ENCODE measurements around the gene ZAR1L. TPM values are rescaled to one million over a fixed set of nuclear protein-coding genes. Genes with fewer than 3 reads are reported as not detected.

Gene ZAR1L
- total and polyA plus RNA-seq, 2 of the 4 experiments (the other 2 are of a cell fraction), result not detected

DNA sequence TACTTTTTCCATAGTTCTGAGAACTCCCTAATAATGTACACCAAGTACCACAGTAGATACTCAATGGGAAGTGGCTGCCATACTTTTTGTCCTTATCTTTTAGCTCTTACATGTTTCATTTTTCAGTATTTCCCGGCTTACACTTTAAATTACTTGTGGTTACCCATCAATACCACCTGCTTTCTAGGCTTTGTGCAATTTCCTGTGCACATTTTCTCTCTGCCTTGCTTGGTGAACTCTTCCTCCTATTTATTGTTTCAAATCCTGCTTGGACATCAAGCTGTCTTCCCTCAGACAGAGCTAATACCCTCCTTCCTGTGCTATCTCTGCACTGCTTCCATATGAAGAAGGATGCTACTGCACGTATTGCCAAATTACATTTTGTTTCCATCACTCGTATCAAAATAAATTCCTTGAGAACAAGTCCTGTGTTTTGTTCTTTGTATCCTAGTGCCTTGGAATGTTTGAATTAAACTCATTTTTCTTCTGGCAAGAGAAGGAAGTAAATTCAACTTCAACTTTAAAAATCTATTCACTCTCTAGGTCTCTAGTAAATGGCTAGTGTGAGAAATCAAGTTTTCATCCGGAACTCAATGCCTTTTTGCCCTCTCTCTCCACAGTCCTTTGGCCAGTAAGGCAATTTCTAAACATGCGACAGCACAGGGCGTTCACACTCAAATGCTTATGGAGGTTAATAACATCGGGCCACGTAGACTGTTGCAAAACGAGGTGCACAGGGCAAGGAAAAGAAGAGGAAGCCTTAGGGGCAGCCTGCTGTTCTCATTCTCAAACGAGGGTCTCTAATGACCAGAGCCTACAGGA is 5.6 kb downstream of the ZAR1L start:
- peak overlapping the region; percentile 17; the same call in 1 of the 3 replicates for H2BK15ac ChIP-seq (ENCODE audit: low read depth, low read length)
- H3K4me3 ChIP-seq (ENCODE audit: insufficient read depth, low read depth, low read length), result no peak overlapping the region
- intact Hi-C loops (cut with micrococcal nuclease), result loop anchor here (1.0 to 5.0 kb wide), 6 partner anchors 47 to 399 kb away; partner anchors contain the start of gene FRY
- no peaks in the 10 kb centered on the region for H3K27me3 ChIP-seq (ENCODE audit: control insufficient read depth, insufficient read depth, low read length)
- peak overlapping the region; percentile 97 for H4K5ac ChIP-seq (ENCODE audit: low read depth, low read length)
- peak overlapping the region; percentile 16; the same call in 1 of the 2 replicates for H4K91ac ChIP-seq (ENCODE audit: insufficient read depth, low read depth, low read length)
- H2BK20ac ChIP-seq (ENCODE audit: low read depth, low read length), result peak overlapping the region; percentile 71
- H2BK5ac ChIP-seq (ENCODE audit: low read depth, low read length, poor library complexity, severe bottlenecking), result no peak overlapping the region
- H4K20me1 ChIP-seq (ENCODE audit: insufficient read depth, low read length), result no peaks in the 10 kb centered on the region
- H3K9me1 ChIP-seq (ENCODE audit: insufficient read depth, low read length), result 0 out of 2 replicates have a peak, but pooled peaks cover 2% of the 10 kb centered on the region
- H3K14ac ChIP-seq (replicated peaks; ENCODE audit: low read depth, low read length), result peak overlapping the region; percentile 34; the same call in 1 of the 2 replicates
- no peak overlapping the region; the same call in 1 of the 2 replicates for H3K56ac ChIP-seq (ENCODE audit: extremely low read depth, insufficient read depth, low read length)
- peak overlapping the region; percentile 7; the same call in 1 of the 2 replicates for H3K27ac ChIP-seq (ENCODE audit: insufficient read depth, low read length)
- CTCF ChIA-PET, result interaction anchor here (1.0 kb wide), 1 partner anchor 277 kb away, joined by 3 read pairs; no protein-coding TSS in a partner anchor
- peak overlapping the region; percentile 64 for H3K18ac ChIP-seq (ENCODE audit: low read depth, low read length)
- H3K4me1 ChIP-seq (ENCODE audit: control insufficient read depth, insufficient read depth, low read length), result peaks cover 5% of the 10 kb centered on the region
- in situ Hi-C loops (cut with MboI; ENCODE audit: low sequenced_read_pairs), result loop anchor here (5.0 kb wide), 2 partner anchors 287 to 397 kb away; no protein-coding TSS in a partner anchor
- no peak overlapping the region; the same call in 1 of the 2 replicates for H3K23ac ChIP-seq (ENCODE audit: low read depth, low read length)
- H3K9ac ChIP-seq (ENCODE audit: low read depth, low read length), result 0 out of 2 replicates have a peak overlapping the region, but pooled peaks have one; percentile 28
- peak overlapping the region; percentile 73 for H2BK120ac ChIP-seq (ENCODE audit: low read depth, low read length)
- ATAC-seq (ENCODE audit: low read depth) (peak; percentile 72), DNase-seq (peak; percentile 7)
- POLR2A ChIA-PET (ENCODE audit: unreplicated experiment), result no interaction called here
- peak overlapping the region; percentile 69 for H3K4me2 ChIP-seq (ENCODE audit: low read depth, low read length)
- 0 out of 4 replicates have a peak, but pooled peaks cover 0 to under 1% of the 10 kb centered on the region in 2 experiments for H3K79me1 ChIP-seq (ENCODE audit: low read depth in 1 of 2, low read length in 2 of 2)
- no TSS peak for BruUV-seq (replicated peaks)
- TF ChIP-seq FOS (IDR thresholded peaks at IDR 0.05; ENCODE audit: low read depth, low read length) (no peak), MAFK (IDR thresholded peaks at IDR 0.05; ENCODE audit: low read depth, low read length) (no peak), CEBPB (IDR thresholded peaks at IDR 0.05; ENCODE audit: low read depth, low read length) (0 out of 2 replicates have a peak, but pooled peaks have one; percentile 21)
- peak overlapping the region in 1 of 2 experiments; percentile 74; a peak in 2 of 4 replicates for H4K8ac ChIP-seq (ENCODE audit: low read depth in 2 of 2, low read length in 2 of 2)
- no peaks in the 10 kb centered on the region for H3K9me3 ChIP-seq (ENCODE audit: control insufficient read depth, insufficient read depth, low read length)
- H3K4ac ChIP-seq (ENCODE audit: low read depth, low read length), result peak overlapping the region; percentile 77
- 0 out of 2 replicates have a peak overlapping the region, but pooled peaks have one; percentile 3 for H2AK5ac ChIP-seq (ENCODE audit: low read depth, low read length)
- no peaks in the 10 kb centered on the region for H3K36me3 ChIP-seq (ENCODE audit: control insufficient read depth, insufficient read depth, low read length)
- H2AK9ac ChIP-seq (replicated peaks; ENCODE audit: low read depth, low read length, poor library complexity), result no peak overlapping the region
- H2AFZ ChIP-seq (replicated peaks; ENCODE audit: low read length, poor library complexity), result peak overlapping the region; percentile 76
- dilution Hi-C loops (cut with HindIII; ENCODE audit: low sequenced_read_pairs, unreplicated experiment), result no loop called here
- WGBS, 2 experiments (ENCODE audit: extremely low coverage in 2 of 2, insufficient read length in 1 of 2), result 63% methylated on average over 4 of the region's 10 CpGs; no CpG with 5 or more reads in 1 of the 2 experiments
